Mesenteric fat pad (tissue), 1 donor: ENCODE measurements around the gene EFNA1. TPM values are rescaled to one million over a fixed set of nuclear protein-coding genes. Genes with fewer than 3 reads are reported as not detected.

Experiments
- total RNA-seq: library from RNA; stranded (reverse); fragmentation: NEBNext Ultra II Directional; extraction: Animal tissue kit (Norgen Biotek cat#: 25700); gene quantifications from one replicate; pipeline ENCODE4 v1.2.1, GENCODE V29; 2021
- donor health status: DM: yes; HTN: yes; CAD: no.

Gene EFNA1
- total RNA-seq, 1 donor from 2014 or later: 17.8 TPM

Other genes with a start within 250 kb of the EFNA1 start
- gene PMVK, start 191.2 kb upstream of the EFNA1 start, total RNA-seq: 31.2 TPM
- gene PBXIP1, start 171.8 kb upstream of the EFNA1 start, total RNA-seq: 43.5 TPM
- 22.2 TPM for gene PYGO2, start 166.1 kb upstream of the EFNA1 start, total RNA-seq
- 199 TPM for gene SHC1, start 157.1 kb upstream of the EFNA1 start, total RNA-seq
- gene CKS1B, start 153.2 kb upstream of the EFNA1 start, total RNA-seq: 41.2 TPM
- gene FLAD1, start 144.5 kb upstream of the EFNA1 start, total RNA-seq: 43.7 TPM
- gene LENEP, start 134.3 kb upstream of the EFNA1 start, total RNA-seq: not detected
- gene ZBTB7B, start 125.1 kb upstream of the EFNA1 start, total RNA-seq: 80.4 TPM
- gene DCST2, start 94.1 kb upstream of the EFNA1 start, total RNA-seq: 0.87 TPM
- gene DCST1, start 94.1 kb upstream of the EFNA1 start, total RNA-seq: not detected
- gene ADAM15, start 76.6 kb upstream of the EFNA1 start, total RNA-seq: 176 TPM
- 3.1 TPM for gene EFNA4, start 64.1 kb upstream of the EFNA1 start, total RNA-seq
- 0.58 TPM for gene EFNA3, start 49.0 kb upstream of the EFNA1 start, total RNA-seq
- 30.2 TPM for gene SLC50A1, start 8.0 kb downstream of the EFNA1 start, total RNA-seq
- 76.2 TPM for gene DPM3, start 12.7 kb downstream of the EFNA1 start, total RNA-seq
- 155 TPM for gene KRTCAP2, start 45.4 kb downstream of the EFNA1 start, total RNA-seq
- gene TRIM46, start 46.0 kb downstream of the EFNA1 start, total RNA-seq: 0.22 TPM
- gene THBS3, start 80.0 kb downstream of the EFNA1 start, total RNA-seq: 17.9 TPM
- gene MTX1, start 80.8 kb downstream of the EFNA1 start, total RNA-seq: 40.0 TPM
- gene ENTREP3, start 127.6 kb downstream of the EFNA1 start, total RNA-seq: 25.2 TPM
- 69.7 TPM for gene SCAMP3, start 134.5 kb downstream of the EFNA1 start, total RNA-seq
- gene CLK2, start 145.6 kb downstream of the EFNA1 start, total RNA-seq: 34.7 TPM
- 3.3 TPM for gene HCN3, start 149.6 kb downstream of the EFNA1 start, total RNA-seq
- gene PKLR, start 173.6 kb downstream of the EFNA1 start, total RNA-seq: not detected
- gene FDPS, start 181.0 kb downstream of the EFNA1 start, total RNA-seq: 91.7 TPM
- 20.8 TPM for gene RUSC1, start 193.0 kb downstream of the EFNA1 start, total RNA-seq